ENCODE measurements around the gene IRF3. TPM values are rescaled to one million over a fixed set of nuclear protein-coding genes. Genes with fewer than 3 reads are reported as not detected.
"Not testable (repeated sequence)": the region's sequence is repeated elsewhere in the genome, so short reads cannot be mapped to it uniquely, and the experiment has no call there.

IRF3 gene
- total RNA-seq, 2 donors from 2014 or later: 53.4 to 58.0 TPM

- DNase-seq (ENCODE audit: low spot score): no peak
- H3K4me3 ChIP-seq: no peak overlapping the region
- intact Hi-C loops (cut with DNase I): no loop called here
- no peak for TF ChIP-seq POLR2A (IDR thresholded peaks at IDR 0.05)
- TF ChIP-seq, protein P1, sequence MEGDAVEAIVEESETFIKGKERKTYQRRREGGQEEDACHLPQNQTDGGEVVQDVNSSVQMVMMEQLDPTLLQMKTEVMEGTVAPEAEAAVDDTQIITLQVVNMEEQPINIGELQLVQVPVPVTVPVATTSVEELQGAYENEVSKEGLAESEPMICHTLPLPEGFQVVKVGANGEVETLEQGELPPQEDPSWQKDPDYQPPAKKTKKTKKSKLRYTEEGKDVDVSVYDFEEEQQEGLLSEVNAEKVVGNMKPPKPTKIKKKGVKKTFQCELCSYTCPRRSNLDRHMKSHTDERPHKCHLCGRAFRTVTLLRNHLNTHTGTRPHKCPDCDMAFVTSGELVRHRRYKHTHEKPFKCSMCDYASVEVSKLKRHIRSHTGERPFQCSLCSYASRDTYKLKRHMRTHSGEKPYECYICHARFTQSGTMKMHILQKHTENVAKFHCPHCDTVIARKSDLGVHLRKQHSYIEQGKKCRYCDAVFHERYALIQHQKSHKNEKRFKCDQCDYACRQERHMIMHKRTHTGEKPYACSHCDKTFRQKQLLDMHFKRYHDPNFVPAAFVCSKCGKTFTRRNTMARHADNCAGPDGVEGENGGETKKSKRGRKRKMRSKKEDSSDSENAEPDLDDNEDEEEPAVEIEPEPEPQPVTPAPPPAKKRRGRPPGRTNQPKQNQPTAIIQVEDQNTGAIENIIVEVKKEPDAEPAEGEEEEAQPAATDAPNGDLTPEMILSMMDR (IDR thresholded peaks at IDR 0.05): no peak
- TF ChIP-seq POLR2AphosphoS5 (IDR thresholded peaks at IDR 0.05): no peak
- no peak overlapping the region for H3K27ac ChIP-seq
- H3K4me1 ChIP-seq (replicated peaks): peaks cover 9% of the 10 kb centered on the region
- WGBS: 70% methylated on average over 30 of the region's 30 CpGs
- no peaks in the 10 kb centered on the region for H3K27me3 ChIP-seq (replicated peaks; ENCODE audit: insufficient read depth)
- H3K9me3 ChIP-seq: no peaks in the 10 kb centered on the region
- H3K36me3 ChIP-seq: no peaks in the 10 kb centered on the region
Observed at GRCh38 chr19:49636233-49636932, 29.3 kb downstream of the IRF3 start.

GRCh38 chr19:49635530-49636232 lies 30.0 kb downstream of the IRF3 start:
- Histone ChIP-seq H3K4me1 (replicated peaks) (peaks cover 11% of the 10 kb centered on the region), H3K9me3 (no peaks in the 10 kb centered on the region), H3K4me3 (no peak overlapping the region), H3K36me3 (no peaks in the 10 kb centered on the region), H3K27ac (no peak overlapping the region), H3K27me3 (replicated peaks; ENCODE audit: insufficient read depth) (no peaks in the 10 kb centered on the region)
- intact Hi-C loops (cut with DNase I): no loop called here
- 34% methylated on average over 22 of the region's 24 CpGs for WGBS
- no peak for TF ChIP-seq POLR2AphosphoS5 (IDR thresholded peaks at IDR 0.05)
- TF ChIP-seq, protein P1 (IDR thresholded peaks at IDR 0.05): no peak
- no peak for TF ChIP-seq POLR2A (IDR thresholded peaks at IDR 0.05)
- DNase-seq (ENCODE audit: low spot score): no peak

- H3K27me3 ChIP-seq (replicated peaks; ENCODE audit: insufficient read depth); H3K4me1 ChIP-seq (replicated peaks); H3K27ac ChIP-seq; H3K9me3 ChIP-seq; H3K4me3 ChIP-seq; DNase-seq (ENCODE audit: low spot score); H3K36me3 ChIP-seq; intact Hi-C loops (cut with DNase I): not testable (repeated sequence)
- WGBS: 79% methylated on average over 9 of the region's 9 CpGs
Observed at GRCh38 chr19:49633273-49633672, 32.4 kb downstream of the IRF3 start.

GRCh38 chr19:49632576-49632975 lies 33.1 kb downstream of the IRF3 start:
- TF ChIP-seq POLR2A (IDR thresholded peaks at IDR 0.05) (no peak), POLR2AphosphoS5 (IDR thresholded peaks at IDR 0.05) (no peak)
- TF ChIP-seq, protein P1 (IDR thresholded peaks at IDR 0.05): no peak
- Histone ChIP-seq H3K4me3 (no peak overlapping the region), H3K27me3 (replicated peaks; ENCODE audit: insufficient read depth) (no peaks in the 10 kb centered on the region), H3K4me1 (replicated peaks) (peaks cover 5% of the 10 kb centered on the region), H3K9me3 (no peaks in the 10 kb centered on the region), H3K27ac (no peak overlapping the region), H3K36me3 (no peaks in the 10 kb centered on the region)
- no peak for DNase-seq (ENCODE audit: low spot score)
- intact Hi-C loops (cut with DNase I): no loop called here
- WGBS: 95% methylated on average over 5 of the region's 5 CpGs

DNA sequence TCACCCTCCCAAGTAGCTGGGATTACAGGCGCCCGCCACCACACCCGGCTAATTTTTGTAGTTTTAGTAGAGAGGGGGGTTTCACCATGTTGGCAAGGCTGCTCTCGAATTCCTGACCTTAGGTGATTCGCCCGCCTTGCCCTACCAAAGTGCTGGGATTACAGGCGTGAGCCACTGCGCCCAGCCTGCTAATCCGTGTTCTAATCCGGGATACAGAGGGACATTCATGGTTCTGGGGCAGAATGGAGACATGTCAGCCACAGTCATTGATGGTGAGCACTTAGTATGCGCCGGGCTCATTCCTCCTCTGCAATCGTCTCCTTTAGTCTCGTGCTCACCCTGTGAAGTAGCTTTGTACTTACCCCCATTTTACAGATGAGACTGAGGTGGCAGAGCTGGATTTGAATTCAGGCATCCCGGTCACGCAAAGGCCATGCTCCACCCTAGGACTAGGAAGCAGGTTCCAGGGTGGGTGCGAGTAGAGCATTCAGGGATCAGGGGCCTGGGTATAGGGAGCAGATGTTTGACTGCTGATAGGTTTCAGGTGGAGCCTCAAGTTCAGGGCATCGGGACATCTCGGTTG lies 34.0 kb downstream of the IRF3 start:
- no peaks in the 10 kb centered on the region for H3K27me3 ChIP-seq (replicated peaks; ENCODE audit: insufficient read depth)
- WGBS: 89% methylated on average over 19 of the region's 19 CpGs
- intact Hi-C loops (cut with DNase I): no loop called here
- peak overlapping the region; percentile 22 to 33 for H3K27ac ChIP-seq
- TF ChIP-seq, protein P1 (IDR thresholded peaks at IDR 0.05): no peak
- TF ChIP-seq POLR2A (IDR thresholded peaks at IDR 0.05): no peak
- TF ChIP-seq POLR2AphosphoS5 (IDR thresholded peaks at IDR 0.05): no peak
- peaks cover 5% of the 10 kb centered on the region for H3K4me1 ChIP-seq (replicated peaks)
- no peaks in the 10 kb centered on the region for H3K9me3 ChIP-seq
- H3K4me3 ChIP-seq: no peak overlapping the region
- no peak for DNase-seq (ENCODE audit: low spot score)
- no peaks in the 10 kb centered on the region for H3K36me3 ChIP-seq

All from prostate gland (tissue), 2 donors.